Measurements from ENCODE around the gene PROC.

The PROC gene

GRCh38 chr2:127413200-127413599, 5.0 kb upstream of the PROC start:
- in situ Hi-C loops (cut with HindIII; ENCODE audit: low sequenced_read_pairs), result no loop called here

- in situ Hi-C loops (cut with HindIII; ENCODE audit: low sequenced_read_pairs), result no loop called here
Observed at GRCh38 chr2:127413782-127414637, 4.2 kb upstream of the PROC start.

DNA sequence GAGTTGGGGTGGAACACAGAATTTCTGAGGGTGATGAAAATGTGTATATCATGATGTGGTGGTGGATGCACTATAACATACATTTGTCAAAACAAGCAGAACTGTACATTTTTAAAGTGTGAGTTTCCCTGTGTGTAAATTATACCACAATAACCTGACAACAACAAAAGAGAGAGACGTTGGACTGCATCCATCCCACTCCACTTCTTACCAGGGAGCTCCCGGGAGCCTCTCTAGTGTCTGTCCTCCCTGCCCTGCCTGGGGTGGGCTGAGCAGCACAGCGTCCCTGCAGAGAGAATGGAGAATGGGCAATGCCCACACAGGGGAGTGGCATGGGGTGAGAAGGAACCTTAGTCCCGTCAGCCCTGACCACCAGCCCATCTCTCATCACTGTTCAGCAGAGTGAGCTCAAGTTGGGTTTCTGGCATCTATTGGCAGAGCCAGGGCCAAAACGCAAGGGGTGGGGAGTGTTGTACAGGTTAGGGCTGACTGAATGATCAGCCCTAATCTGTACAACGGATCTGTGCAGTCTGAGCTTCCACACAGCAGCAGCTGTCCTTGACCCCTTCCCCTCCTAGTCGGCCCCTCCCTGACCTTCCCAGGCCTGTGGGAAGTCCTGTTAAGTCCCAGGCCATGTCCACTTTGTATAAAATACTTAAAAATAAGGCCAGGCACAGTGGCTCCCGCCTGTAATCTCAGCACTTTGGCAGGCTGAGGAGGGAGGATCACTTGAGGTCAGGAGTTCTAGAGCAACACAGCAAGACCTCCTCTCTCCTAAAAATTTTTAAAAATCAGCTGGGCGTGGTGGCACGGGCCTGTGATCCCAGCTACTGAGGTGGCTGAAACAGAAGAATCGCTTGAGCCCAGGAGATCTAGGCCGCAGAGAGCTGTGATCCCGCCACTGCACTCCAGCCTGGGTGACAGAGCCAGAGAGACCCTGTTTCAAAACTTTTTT, 3.3 kb upstream of the PROC start:
- in situ Hi-C loops (cut with HindIII; ENCODE audit: low sequenced_read_pairs), result no loop called here

DNA sequence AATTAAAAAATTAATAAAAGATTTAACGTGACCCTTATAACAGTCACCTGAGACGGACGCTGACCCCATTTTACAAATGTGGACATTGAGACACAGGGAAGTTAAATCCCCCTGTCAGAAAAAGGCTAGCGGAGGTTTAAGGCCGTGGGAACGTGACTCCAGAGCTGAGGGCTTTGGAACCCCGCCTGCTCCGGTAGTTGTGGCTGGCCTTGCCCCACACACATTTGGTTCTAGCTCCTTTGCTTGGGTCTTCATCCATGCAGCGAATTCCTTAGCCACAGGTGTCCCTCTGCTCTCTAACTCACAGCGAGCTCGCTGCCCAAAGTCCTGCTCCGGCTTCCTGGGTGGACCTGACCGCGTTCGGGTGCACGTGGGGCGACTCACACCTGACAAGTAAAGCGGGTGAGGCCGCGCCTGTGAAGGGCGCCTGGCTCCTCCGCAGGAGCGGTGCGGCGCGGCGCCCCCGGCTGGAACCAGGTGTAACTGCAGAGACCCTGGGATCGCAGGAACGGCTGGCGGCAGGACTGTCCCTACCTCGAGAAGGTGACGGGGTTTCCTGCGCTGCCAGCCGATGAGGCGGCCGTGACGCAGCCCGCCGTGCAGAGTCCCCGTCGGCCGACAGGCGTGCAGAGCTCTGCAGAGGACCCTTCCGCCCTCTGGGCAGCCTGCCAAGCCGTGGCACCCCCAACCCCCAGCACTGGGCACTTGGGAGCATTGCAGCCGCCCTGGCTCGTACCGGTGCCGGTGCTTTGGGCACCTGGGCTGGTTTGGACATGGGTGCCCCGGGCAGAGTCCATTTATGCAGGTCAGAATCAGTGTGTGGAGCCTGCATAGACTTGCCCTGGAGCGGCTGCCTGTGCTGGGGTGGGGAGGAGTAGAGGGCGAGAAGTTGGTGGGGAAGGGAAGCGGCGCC, 2.4 kb upstream of the PROC start:
- in situ Hi-C loops (cut with HindIII; ENCODE audit: low sequenced_read_pairs), result no loop called here

DNA sequence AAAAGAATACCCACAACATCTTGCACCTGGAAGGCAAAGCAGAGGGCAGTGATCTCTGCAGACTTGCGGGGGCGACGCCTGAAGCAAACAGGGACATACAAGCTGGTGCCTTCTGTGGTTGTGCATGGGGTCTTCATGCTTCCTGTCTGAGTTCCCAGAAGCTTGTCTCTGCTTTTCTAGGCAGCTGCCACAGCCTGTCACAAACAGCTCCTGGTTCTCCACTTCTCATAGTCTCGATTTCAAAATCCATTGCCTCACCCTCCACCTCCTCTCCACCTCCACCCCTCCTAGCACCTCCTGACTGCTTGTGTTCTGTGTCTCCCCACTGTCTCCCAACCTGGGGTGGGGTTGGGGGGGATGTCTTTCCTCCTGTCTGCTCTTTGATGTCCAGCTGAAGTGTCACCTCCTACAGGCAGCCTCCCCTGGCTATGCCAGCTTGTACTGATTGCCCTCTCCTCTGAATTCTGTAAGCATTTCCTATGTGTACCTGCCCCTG, 1.7 kb upstream of the PROC start:
- in situ Hi-C loops (cut with HindIII; ENCODE audit: low sequenced_read_pairs), result no loop called here

- in situ Hi-C loops (cut with HindIII; ENCODE audit: low sequenced_read_pairs), result no loop called here
Observed at GRCh38 chr2:127417406-127417805, 821 bp upstream of the PROC start.

DNA sequence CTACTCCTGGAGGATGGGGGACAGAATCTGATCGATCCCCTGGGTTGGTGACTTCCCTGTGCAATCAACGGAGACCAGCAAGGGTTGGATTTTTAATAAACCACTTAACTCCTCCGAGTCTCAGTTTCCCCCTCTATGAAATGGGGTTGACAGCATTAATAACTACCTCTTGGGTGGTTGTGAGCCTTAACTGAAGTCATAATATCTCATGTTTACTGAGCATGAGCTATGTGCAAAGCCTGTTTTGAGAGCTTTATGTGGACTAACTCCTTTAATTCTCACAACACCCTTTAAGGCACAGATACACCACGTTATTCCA, 844 bp downstream of the PROC start:
- in situ Hi-C loops (cut with HindIII; ENCODE audit: low sequenced_read_pairs), result no loop called here

- in situ Hi-C loops (cut with HindIII; ENCODE audit: low sequenced_read_pairs), result no loop called here
Observed at GRCh38 chr2:127419448-127420038, 1.3 kb downstream of the PROC start.

GRCh38 chr2:127420039-127420864, 2.0 kb downstream of the PROC start:
- in situ Hi-C loops (cut with HindIII; ENCODE audit: low sequenced_read_pairs), result no loop called here

DNA sequence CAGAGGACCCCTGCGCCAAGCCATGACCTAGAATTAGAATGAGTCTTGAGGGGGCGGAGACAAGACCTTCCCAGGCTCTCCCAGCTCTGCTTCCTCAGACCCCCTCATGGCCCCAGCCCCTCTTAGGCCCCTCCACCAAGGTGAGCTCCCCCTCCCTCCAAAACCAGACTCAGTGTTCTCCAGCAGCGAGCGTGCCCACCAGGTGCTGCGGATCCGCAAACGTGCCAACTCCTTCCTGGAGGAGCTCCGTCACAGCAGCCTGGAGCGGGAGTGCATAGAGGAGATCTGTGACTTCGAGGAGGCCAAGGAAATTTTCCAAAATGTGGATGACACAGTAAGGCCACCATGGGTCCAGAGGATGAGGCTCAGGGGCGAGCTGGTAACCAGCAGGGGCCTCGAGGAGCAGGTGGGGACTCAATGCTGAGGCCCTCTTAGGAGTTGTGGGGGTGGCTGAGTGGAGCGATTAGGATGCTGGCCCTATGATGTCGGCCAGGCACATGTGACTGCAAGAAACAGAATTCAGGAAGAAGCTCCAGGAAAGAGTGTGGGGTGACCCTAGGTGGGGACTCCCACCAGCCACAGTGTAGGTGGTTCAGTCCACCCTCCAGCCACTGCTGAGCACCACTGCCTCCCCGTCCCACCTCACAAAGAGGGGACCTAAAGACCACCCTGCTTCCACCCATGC, 3.0 kb downstream of the PROC start:
- in situ Hi-C loops (cut with HindIII; ENCODE audit: low sequenced_read_pairs), result no loop called here

GRCh38 chr2:127421871-127422558, 3.8 kb downstream of the PROC start:
- in situ Hi-C loops (cut with HindIII; ENCODE audit: low sequenced_read_pairs), result no loop called here

- in situ Hi-C loops (cut with HindIII; ENCODE audit: low sequenced_read_pairs), result no loop called here
Observed at GRCh38 chr2:127422559-127423477, 4.6 kb downstream of the PROC start.

- in situ Hi-C loops (cut with HindIII; ENCODE audit: low sequenced_read_pairs), result no loop called here
Observed at GRCh38 chr2:127423478-127423843, 5.2 kb downstream of the PROC start.

DNA sequence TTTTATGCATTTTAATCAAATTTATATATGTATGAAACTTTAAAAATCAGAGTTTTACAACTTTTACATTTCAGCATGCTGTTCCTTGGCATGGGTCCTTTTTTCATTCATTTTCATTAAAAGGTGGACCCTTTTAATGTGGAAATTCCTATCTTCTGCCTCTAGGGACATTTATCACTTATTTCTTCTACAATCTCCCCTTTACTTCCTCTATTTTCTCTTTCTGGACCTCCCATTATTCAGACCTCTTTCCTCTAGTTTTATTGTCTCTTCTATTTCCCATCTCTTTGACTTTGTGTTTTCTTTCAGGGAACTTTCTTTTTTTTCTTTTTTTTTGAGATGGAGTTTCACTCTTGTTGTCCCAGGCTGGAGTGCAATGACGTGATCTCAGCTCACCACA, 5.7 kb downstream of the PROC start:
- in situ Hi-C loops (cut with HindIII; ENCODE audit: low sequenced_read_pairs), result no loop called here

GRCh38 chr2:127424598-127425520, 6.6 kb downstream of the PROC start:
- in situ Hi-C loops (cut with HindIII; ENCODE audit: low sequenced_read_pairs), result no loop called here

Data from DLD1 (cell line).